ENCODE data around the gene HPX.

Gene HPX

GRCh38 chr11:6415797-6416196 lies 25.0 kb downstream of the HPX start:
- peaks cover 0 to 11% (median 7%) of the 10 kb centered on the region in 11 experiments; a peak in 8 of 22 replicates for H3K27me3 ChIP-seq

GRCh38 chr11:6414874-6415328 lies 25.9 kb downstream of the HPX start:
- Histone ChIP-seq H3K27ac (peak overlapping the region in 3 of 11 experiments; percentile 44 to 50 (median 49); a peak in 6 of 22 replicates), H3K4me1 (peaks cover 5 to 50% (median 33%) of the 10 kb centered on the region in 10 experiments), H3K4me2 (peak overlapping the region in 10 of 11 experiments; percentile 4 to 94 (median 56); a peak in 16 of 22 replicates), H3K4me3 (no peak overlapping the region), H3K9me3 (replicated peaks in 1 of 11) (no peaks in the 10 kb centered on the region), H4K20me1 (peaks cover 0 to 26% (median 0%) of the 10 kb centered on the region in 11 experiments; a peak in 6 of 22 replicates), H3K36me3 (peaks cover 0 to 17% (median 12%) of the 10 kb centered on the region in 11 experiments; a peak in 14 of 22 replicates), H3K9ac (no peak overlapping the region), H3K27me3 (peaks cover 0 to 7% (median 3%) of the 10 kb centered on the region in 11 experiments; a peak in 8 of 22 replicates)
- no peak for TF ChIP-seq Cebpa-rat (IDR thresholded peaks at IDR 0.05)

More at GRCh38 chr11:6415797-6416196, 25.0 kb downstream of the HPX start:
- H3K36me3 ChIP-seq: peaks cover 0 to 8% (median 3%) of the 10 kb centered on the region in 11 experiments; a peak in 11 of 22 replicates
- H3K4me2 ChIP-seq: peak overlapping the region in 9 of 11 experiments; percentile 4 to 94 (median 60); a peak in 16 of 22 replicates
- peaks cover 0 to 26% (median 0%) of the 10 kb centered on the region in 11 experiments; a peak in 6 of 22 replicates for H4K20me1 ChIP-seq
- no peak for TF ChIP-seq Cebpa-rat (IDR thresholded peaks at IDR 0.05)
- H3K9me3 ChIP-seq (replicated peaks in 1 of 11): no peaks in the 10 kb centered on the region
- H3K4me3 ChIP-seq: no peak overlapping the region
- peak overlapping the region in 3 of 11 experiments; percentile 22 to 49 (median 44); a peak in 6 of 22 replicates for H3K27ac ChIP-seq
- H3K4me1 ChIP-seq: peaks cover 8 to 55% (median 36%) of the 10 kb centered on the region in 10 experiments
- H3K9ac ChIP-seq: no peak overlapping the region

- H3K9ac ChIP-seq: no peak overlapping the region
- peaks cover 0 to 46% (median 27%) of the 10 kb centered on the region in 10 experiments; a peak in 17 of 20 replicates for H3K4me1 ChIP-seq
- peak overlapping the region in 2 of 11 experiments; percentile 75 to 91; a peak in 3 of 22 replicates for H3K4me2 ChIP-seq
- H3K4me3 ChIP-seq: no peak overlapping the region
- H4K20me1 ChIP-seq: peaks cover 0 to 26% (median 0%) of the 10 kb centered on the region in 11 experiments; a peak in 6 of 22 replicates
- TF ChIP-seq Cebpa-rat (IDR thresholded peaks at IDR 0.05): no peak
- H3K9me3 ChIP-seq (replicated peaks in 1 of 11): no peaks in the 10 kb centered on the region
- peaks cover 0 to 28% (median 12%) of the 10 kb centered on the region in 11 experiments; a peak in 14 of 22 replicates for H3K36me3 ChIP-seq
- H3K27ac ChIP-seq: no peak overlapping the region
- no peaks in the 10 kb centered on the region for H3K27me3 ChIP-seq
Measured at GRCh38 chr11:6413791-6414201, 27.0 kb downstream of the HPX start.

GRCh38 chr11:6411594-6412031 lies 29.2 kb downstream of the HPX start:
- H3K9me3 ChIP-seq (replicated peaks in 1 of 11): no peaks in the 10 kb centered on the region
- H3K4me2 ChIP-seq: no peak overlapping the region

GRCh38 chr11:6410695-6411430 lies 29.9 kb downstream of the HPX start:
- H3K36me3 ChIP-seq: peaks cover 0 to 31% (median 12%) of the 10 kb centered on the region in 11 experiments; a peak in 14 of 22 replicates
- H3K27me3 ChIP-seq: no peaks in the 10 kb centered on the region
- H3K4me1 ChIP-seq: peaks cover 0 to 23% (median 17%) of the 10 kb centered on the region in 10 experiments; a peak in 15 of 20 replicates
- no peak overlapping the region for H3K27ac ChIP-seq
- peaks cover 0 to 41% (median under 1%) of the 10 kb centered on the region in 11 experiments; a peak in 8 of 22 replicates for H4K20me1 ChIP-seq
- H3K9me3 ChIP-seq (replicated peaks in 1 of 11): no peaks in the 10 kb centered on the region
- no peak for TF ChIP-seq Cebpa-rat (IDR thresholded peaks at IDR 0.05)
- H3K9ac ChIP-seq: no peak overlapping the region
- H3K4me3 ChIP-seq: no peak overlapping the region
- H3K4me2 ChIP-seq: no peak overlapping the region

More at GRCh38 chr11:6411594-6412031, 29.2 kb downstream of the HPX start:
- no peak for TF ChIP-seq Cebpa-rat (IDR thresholded peaks at IDR 0.05)
- H3K27me3 ChIP-seq: no peaks in the 10 kb centered on the region
- peaks cover 0 to 31% (median 12%) of the 10 kb centered on the region in 11 experiments; a peak in 14 of 22 replicates for H3K36me3 ChIP-seq
- H4K20me1 ChIP-seq: peaks cover 0 to 33% (median 0%) of the 10 kb centered on the region in 11 experiments; a peak in 6 of 22 replicates
- H3K9ac ChIP-seq: no peak overlapping the region
- no peak overlapping the region for H3K4me3 ChIP-seq
- peaks cover 0 to 31% (median 21%) of the 10 kb centered on the region in 10 experiments; a peak in 15 of 20 replicates for H3K4me1 ChIP-seq
- no peak overlapping the region for H3K27ac ChIP-seq

DNA sequence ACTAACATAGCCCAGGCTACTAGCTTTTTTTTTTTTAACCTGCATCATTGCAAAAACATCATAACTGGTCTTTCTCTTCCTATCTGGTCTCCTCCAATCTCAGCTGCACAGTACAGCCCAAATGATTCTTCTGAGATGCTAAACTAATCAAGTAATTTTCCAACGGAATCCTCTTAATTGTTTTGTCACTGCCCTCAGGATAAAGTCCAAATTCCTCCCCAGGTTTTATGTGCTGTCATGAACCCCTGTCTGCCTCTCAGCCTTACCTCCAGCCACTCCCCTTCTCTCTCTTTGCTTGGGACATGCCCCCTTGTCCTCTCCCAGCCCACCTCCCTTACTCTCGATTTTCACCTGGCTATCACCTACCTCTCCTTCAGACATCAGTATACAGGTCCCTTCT lies 34.4 kb downstream of the HPX start:
- H3K9me3 ChIP-seq (replicated peaks in 1 of 11): no peaks in the 10 kb centered on the region
- no peak overlapping the region for H3K4me2 ChIP-seq
- no peaks in the 10 kb centered on the region for H3K27me3 ChIP-seq
- H3K27ac ChIP-seq: no peak overlapping the region
- no peak overlapping the region for H3K4me3 ChIP-seq
- TF ChIP-seq Cebpa-rat (IDR thresholded peaks at IDR 0.05): no peak
- H3K4me1 ChIP-seq: peaks cover 35 to 43% (median 40%) of the 10 kb centered on the region in 10 experiments
- H3K9ac ChIP-seq: no peak overlapping the region
- peaks cover 0 to 30% (median 12%) of the 10 kb centered on the region in 11 experiments; a peak in 14 of 22 replicates for H3K36me3 ChIP-seq
- H4K20me1 ChIP-seq: peaks cover 0 to 46% (median 14%) of the 10 kb centered on the region in 11 experiments; a peak in 12 of 22 replicates

- no peak for TF ChIP-seq Cebpa-rat (IDR thresholded peaks at IDR 0.05)
- H3K4me3 ChIP-seq: no peak overlapping the region
- peaks cover 0 to 46% (median 14%) of the 10 kb centered on the region in 11 experiments; a peak in 12 of 22 replicates for H4K20me1 ChIP-seq
- no peaks in the 10 kb centered on the region for H3K9me3 ChIP-seq (replicated peaks in 1 of 11)
- peaks cover 0 to 30% (median 12%) of the 10 kb centered on the region in 11 experiments; a peak in 16 of 22 replicates for H3K36me3 ChIP-seq
- H3K4me1 ChIP-seq: peaks cover 37 to 48% (median 45%) of the 10 kb centered on the region in 10 experiments
- H3K27ac ChIP-seq: no peak overlapping the region
- no peaks in the 10 kb centered on the region for H3K27me3 ChIP-seq
- H3K4me2 ChIP-seq: no peak overlapping the region
- no peak overlapping the region for H3K9ac ChIP-seq
Measured at GRCh38 chr11:6405846-6406245, 34.9 kb downstream of the HPX start.

GRCh38 chr11:6405052-6405667 lies 35.6 kb downstream of the HPX start:
- H3K9ac ChIP-seq: no peak overlapping the region
- TF ChIP-seq Cebpa-rat (IDR thresholded peaks at IDR 0.05): no peak
- no peaks in the 10 kb centered on the region for H3K27me3 ChIP-seq
- H3K9me3 ChIP-seq (replicated peaks in 1 of 11): no peaks in the 10 kb centered on the region
- peaks cover 37 to 49% (median 45%) of the 10 kb centered on the region in 10 experiments for H3K4me1 ChIP-seq
- peak overlapping the region in 10 of 11 experiments; percentile 78 to 94 (median 88); a peak in 14 of 22 replicates for H3K4me2 ChIP-seq
- H3K36me3 ChIP-seq: peaks cover 0 to 30% (median 11%) of the 10 kb centered on the region in 11 experiments; a peak in 13 of 22 replicates
- H4K20me1 ChIP-seq: peaks cover 0 to 46% (median 14%) of the 10 kb centered on the region in 11 experiments; a peak in 12 of 22 replicates
- H3K4me3 ChIP-seq: no peak overlapping the region
- H3K27ac ChIP-seq: no peak overlapping the region

Data from BLaER1 treated with 17β-estradiol and CSF1 and Interleukin-3, amounts not matched to agents 10 nM and 100 nM (cell line).